ENCODE data around the gene RAD21L1. TPM values are rescaled to one million over a fixed set of nuclear protein-coding genes. Genes with fewer than 3 reads are reported as not detected.

RAD21L1 gene
- polyA plus RNA-seq, 2 of the 4 experiments (the other 2 are of a cell fraction): not detected

- ChIA-PET CTCF (interaction anchor here (0.7 to 1.9 kb wide), 7 partner anchors 9 to 1167 kb away, joined by 3 to 8 read pairs (median 4); no protein-coding TSS in a partner anchor), POLR2A (no interaction called here)
- Histone ChIP-seq H3K27ac (no peak overlapping the region), H3K9me3 (no peaks in the 10 kb centered on the region), H3K4me1 (no peaks in the 10 kb centered on the region), H3K4me2 (no peak overlapping the region), H3K4me3 (no peak overlapping the region)
- DNase-seq (ENCODE audit: low read depth in 1 of 2, low spot score in 1 of 2) (no peak), FAIRE-seq (no peak), ATAC-seq (no peak)
- WGBS (ENCODE audit: missing lambda C conversion rate): 78% methylated on average over 9 of the region's 9 CpGs
- TF ChIP-seq JUN (IDR thresholded peaks at IDR 0.05): no peak
- TF ChIP-seq MAZ (IDR thresholded peaks at IDR 0.05; ENCODE audit: borderline replicate concordance, low read depth, low read length): no peak
- no peak for TF ChIP-seq SMC3 (IDR thresholded peaks at IDR 0.05)
- no peak for TF ChIP-seq SREBF2 (IDR thresholded peaks at IDR 0.05)
- TF ChIP-seq TP53 (CRISPR knock-in tag; IDR thresholded peaks at IDR 0.05): no peak
- no peak for TF ChIP-seq BCL3 (IDR thresholded peaks at IDR 0.05)
- TF ChIP-seq JUNB (IDR thresholded peaks at IDR 0.05): no peak
- no peak for TF ChIP-seq EHF (CRISPR knock-in tag; IDR thresholded peaks at IDR 0.05)
- no peak for TF ChIP-seq HEYL (CRISPR knock-in tag; IDR thresholded peaks at IDR 0.05)
- no peak for TF ChIP-seq HDAC2 (IDR thresholded peaks at IDR 0.05)
- no peak for TF ChIP-seq CTCF (IDR thresholded peaks at IDR 0.05)
- no peak for TF ChIP-seq REST (IDR thresholded peaks at IDR 0.05)
- no peak for TF ChIP-seq CEBPB (IDR thresholded peaks at IDR 0.05)
- TF ChIP-seq ELK1 (IDR thresholded peaks at IDR 0.05; ENCODE audit: low read depth, low read length): no peak
These were observed 60.6 kb downstream of the RAD21L1 start for GRCh38 chr20:1286267-1287024.

GRCh38 chr20:1287306-1287705 is 61.5 kb downstream of the RAD21L1 start:
- ChIA-PET POLR2A (no interaction called here), CTCF (interaction anchor here (0.7 to 1.9 kb wide), 7 partner anchors 8 to 1166 kb away, joined by 3 to 8 read pairs (median 4); no protein-coding TSS in a partner anchor)
- Histone ChIP-seq H3K4me3 (no peak overlapping the region), H3K4me2 (no peak overlapping the region), H3K4me1 (no peaks in the 10 kb centered on the region), H3K27ac (no peak overlapping the region), H3K9me3 (no peaks in the 10 kb centered on the region)
- DNase-seq (ENCODE audit: low read depth in 1 of 2, low spot score in 1 of 2) (no peak), ATAC-seq (no peak), FAIRE-seq (no peak)
- 86% methylated on average over 1 of the region's 1 CpG for WGBS (ENCODE audit: missing lambda C conversion rate)
- no peak for TF ChIP-seq NFE2L2 (conservative IDR thresholded peaks at IDR 0.05; ENCODE audit: low read length)
- TF ChIP-seq REST (IDR thresholded peaks at IDR 0.05): no peak
- TF ChIP-seq MAX (IDR thresholded peaks at IDR 0.05): no peak
- TF ChIP-seq RCOR1 (IDR thresholded peaks at IDR 0.05; ENCODE audit: low read depth, low read length): no peak
- TF ChIP-seq GATA3 (IDR thresholded peaks at IDR 0.05; ENCODE audit: borderline replicate concordance): no peak
- no peak for TF ChIP-seq KDM5A (IDR thresholded peaks at IDR 0.05)
- TF ChIP-seq POLR2AphosphoS2 (conservative IDR thresholded peaks at IDR 0.05; ENCODE audit: low read length): no peak
- no peak for TF ChIP-seq ZC3H11A (IDR thresholded peaks at IDR 0.05)
- TF ChIP-seq RARB (CRISPR knock-in tag; IDR thresholded peaks at IDR 0.05): no peak
- TF ChIP-seq HEYL (CRISPR knock-in tag; IDR thresholded peaks at IDR 0.05): no peak
- no peak for TF ChIP-seq FOXS1 (CRISPR knock-in tag; IDR thresholded peaks at IDR 0.05)
- no peak for TF ChIP-seq RAD21 (conservative IDR thresholded peaks at IDR 0.05 in 1 of 2, IDR thresholded peaks at IDR 0.05 in 1 of 2)
- TF ChIP-seq PHF8 (IDR thresholded peaks at IDR 0.05; ENCODE audit: borderline replicate concordance, low read depth): no peak
